AG04449 (cell line): ENCODE measurements around the gene COL26A1.

Source experiments
- CTCF ChIA-PET: fragments of 350-600 bp; formaldehyde crosslinking; extraction: SDS; loops from one replicate; lab custom pipeline; 2021; ENCODE audit warnings: antibody characterized with exemption; lab: Yijun Ruan, JAX
- POLR2A ChIA-PET: fragments of 400-600, 350-600 bp; formaldehyde crosslinking; extraction: SDS; loops from one replicate; lab custom pipeline; 2020; ENCODE audit warnings: antibody characterized with exemption, inconsistent platforms; lab: Yijun Ruan, JAX
- DNase-seq: peaks from one replicate; pipeline ENCODE4 v3.0.0-alpha.2; 2010; ENCODE audit warnings: low read depth, low spot score
- H3K4me3 ChIP-seq: 2 replicates; pipeline ENCODE4 v1.5.1; 2011; ENCODE audit warnings: low read depth, mild to moderate bottlenecking, control low read depth, low read length
- CTCF ChIP-seq: IDR thresholded peaks from one replicate; pipeline ENCODE4 v1.5.1; 2011; ENCODE audit warnings: mild to moderate bottlenecking, moderate library complexity, low read length, control low read depth, inconsistent platforms; ENCODE audit not compliant: insufficient read depth; ENCODE audit errors: missing control alignments

Gene COL26A1

GRCh38 chr7:101586906-101587677 is 224.4 kb downstream of the COL26A1 start:
- no peak for TF ChIP-seq CTCF
- no peak overlapping the region for H3K4me3 ChIP-seq
- DNase-seq: no peak
- ChIA-PET POLR2A (no interaction called here), CTCF (interaction anchor here (1.5 to 3.2 kb wide), 4 partner anchors 15 to 686 kb away, joined by 3 to 10 read pairs (median 6); no protein-coding TSS in a partner anchor)

GRCh38 chr7:101588131-101588935 is 225.7 kb downstream of the COL26A1 start:
- TF ChIP-seq CTCF: no peak
- ChIA-PET CTCF (interaction anchor here (0.8 to 3.2 kb wide), 3 partner anchors 15 to 685 kb away, joined by 3 to 10 read pairs (median 3); no protein-coding TSS in a partner anchor), POLR2A (no interaction called here)
- no peak overlapping the region for H3K4me3 ChIP-seq
- DNase-seq: no peak

- ChIA-PET POLR2A (no interaction called here), CTCF (interaction anchor here (0.8 to 3.2 kb wide), 2 partner anchors 14 to 46 kb away, joined by 3 to 10 read pairs; no protein-coding TSS in a partner anchor)
- H3K4me3 ChIP-seq: no peak overlapping the region
- DNase-seq: no peak
- no peak for TF ChIP-seq CTCF
Observed at GRCh38 chr7:101589052-101589451, 226.4 kb downstream of the COL26A1 start.

- ChIA-PET CTCF (interaction anchor here (1.3 to 3.2 kb wide), 3 partner anchors 8 to 13 kb away, joined by 3 to 10 read pairs (median 4); no protein-coding TSS in a partner anchor), POLR2A (no interaction called here)
- TF ChIP-seq CTCF: no peak
- no peak for DNase-seq
- no peak overlapping the region for H3K4me3 ChIP-seq
Observed at GRCh38 chr7:101589976-101590662, 227.4 kb downstream of the COL26A1 start.

GRCh38 chr7:101590663-101591435 is 228.2 kb downstream of the COL26A1 start:
- no peak for DNase-seq
- TF ChIP-seq CTCF: no peak
- ChIA-PET POLR2A (no interaction called here), CTCF (interaction anchor here (1.3 to 3.2 kb wide), 4 partner anchors 9 to 12 kb away, joined by 3 to 10 read pairs (median 6); no protein-coding TSS in a partner anchor)
- H3K4me3 ChIP-seq: no peak overlapping the region
